GM12891 (cell line): ENCODE data around the gene CRIP1.

ENCODE experiments used
- DNase-seq: peaks from one replicate; pipeline ENCODE4 v3.0.0; 2011; ENCODE audit warnings: low spot score; ENCODE audit not compliant: insufficient read length
- FAIRE-seq: peaks from 2 replicates; lab custom pipeline; 2011; peaks lifted over from hg19 to GRCh38; lab: Jason Lieb, UNC
- PAX5 ChIP-seq: IDR thresholded peaks from 2 replicates; pipeline ENCODE4 v1.6.1; 2011; ENCODE audit warnings: low read length, moderate library complexity, mild to moderate bottlenecking; ENCODE audit not compliant: insufficient read depth, severe bottlenecking
- POLR2A ChIP-seq: IDR thresholded peaks from 2 replicates; pipeline ENCODE4 v1.6.1; 2011; ENCODE audit warnings: low read depth, low read length, control low read depth
- POLR2AphosphoS5 ChIP-seq: IDR thresholded peaks from 2 replicates; pipeline ENCODE4 v1.6.1; 2011; ENCODE audit warnings: low read depth, low read length, control low read depth
- POU2F2 ChIP-seq: IDR thresholded peaks from 2 replicates; pipeline ENCODE4 v1.6.1; 2011; ENCODE audit warnings: low read depth, mild to moderate bottlenecking, control low read depth, low read length, moderate library complexity
- SPI1 ChIP-seq: IDR thresholded peaks from 2 replicates; pipeline ENCODE4 v1.6.1; 2011; ENCODE audit warnings: low read depth, low read length, control low read depth
- TAF1 ChIP-seq: IDR thresholded peaks from 2 replicates; pipeline ENCODE4 v1.6.1; 2011; ENCODE audit warnings: low read depth, low read length, control low read depth

The CRIP1 gene

DNA sequence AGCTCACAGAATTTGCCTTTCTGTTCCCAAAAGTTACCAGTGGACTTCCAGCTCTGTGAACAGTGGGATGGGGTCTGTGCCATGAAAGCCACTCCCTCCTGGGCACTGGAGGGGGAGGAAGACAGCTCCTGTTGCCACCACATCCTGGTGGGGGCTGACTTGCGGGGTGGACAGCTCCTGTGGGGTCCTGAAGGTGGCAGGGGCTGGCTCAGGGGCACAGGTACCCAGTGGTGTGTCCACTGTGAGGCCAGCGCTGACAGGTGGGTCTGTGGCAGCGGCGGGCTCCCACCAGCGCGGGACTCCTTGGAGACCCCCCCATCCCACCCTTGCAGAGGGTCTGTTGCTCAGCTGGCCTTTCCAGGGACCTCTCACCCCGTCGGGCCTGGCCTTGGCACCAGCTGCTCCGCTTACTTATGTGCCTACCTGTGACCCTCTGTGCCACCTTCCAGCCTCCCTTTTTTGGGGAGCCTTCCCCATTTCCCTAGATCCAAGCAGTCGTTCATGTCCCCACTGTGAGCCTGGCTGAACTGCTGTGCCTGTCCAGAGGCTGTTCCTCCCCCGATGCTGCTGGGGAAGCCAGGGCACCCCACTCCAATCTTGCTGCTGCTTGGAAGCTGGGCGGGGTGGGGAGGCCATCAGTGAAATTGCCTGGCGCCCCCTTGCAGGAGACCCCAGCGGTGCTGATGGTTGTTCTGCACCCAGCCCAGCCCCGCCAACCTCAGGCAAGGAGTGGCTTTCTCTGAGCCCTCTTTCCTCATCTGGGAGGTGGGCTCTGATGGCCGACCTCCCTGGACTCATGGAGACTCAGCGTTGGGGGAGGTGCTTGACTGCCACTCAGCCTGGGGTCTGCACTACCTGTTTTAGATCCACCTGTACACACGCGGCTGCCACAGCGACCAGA is 6.5 kb downstream of the CRIP1 start:
- no peak for FAIRE-seq
- TF ChIP-seq PAX5 (no peak), POLR2AphosphoS5 (no peak), POLR2A (no peak), SPI1 (no peak), POU2F2 (no peak), TAF1 (no peak)
- DNase-seq: no peak

GRCh38 chr14:105493921-105494605 is 7.4 kb downstream of the CRIP1 start:
- DNase-seq (no peak), FAIRE-seq (no peak)
- no peak for TF ChIP-seq SPI1
- no peak for TF ChIP-seq PAX5
- no peak for TF ChIP-seq POLR2A
- TF ChIP-seq TAF1: no peak
- TF ChIP-seq POU2F2: no peak
- no peak for TF ChIP-seq POLR2AphosphoS5

- no peak for FAIRE-seq
- DNase-seq: no peak
- TF ChIP-seq POLR2A (no peak), SPI1 (no peak), POLR2AphosphoS5 (no peak), TAF1 (no peak), PAX5 (no peak), POU2F2 (no peak)
These were observed 7.9 kb downstream of the CRIP1 start for GRCh38 chr14:105494606-105494929.

- FAIRE-seq (no peak), DNase-seq (no peak)
- TF ChIP-seq POU2F2 (no peak), SPI1 (no peak), POLR2A (no peak), TAF1 (no peak)
These were observed 8.7 kb downstream of the CRIP1 start for GRCh38 chr14:105495101-105495989.

GRCh38 chr14:105495990-105496830 is 9.5 kb downstream of the CRIP1 start:
- DNase-seq: peak; percentile 17
- no peak for FAIRE-seq
- no peak for TF ChIP-seq PAX5
- no peak for TF ChIP-seq SPI1
- TF ChIP-seq TAF1: no peak
- no peak for TF ChIP-seq POU2F2
- TF ChIP-seq POLR2AphosphoS5: no peak
- TF ChIP-seq POLR2A: no peak

DNA sequence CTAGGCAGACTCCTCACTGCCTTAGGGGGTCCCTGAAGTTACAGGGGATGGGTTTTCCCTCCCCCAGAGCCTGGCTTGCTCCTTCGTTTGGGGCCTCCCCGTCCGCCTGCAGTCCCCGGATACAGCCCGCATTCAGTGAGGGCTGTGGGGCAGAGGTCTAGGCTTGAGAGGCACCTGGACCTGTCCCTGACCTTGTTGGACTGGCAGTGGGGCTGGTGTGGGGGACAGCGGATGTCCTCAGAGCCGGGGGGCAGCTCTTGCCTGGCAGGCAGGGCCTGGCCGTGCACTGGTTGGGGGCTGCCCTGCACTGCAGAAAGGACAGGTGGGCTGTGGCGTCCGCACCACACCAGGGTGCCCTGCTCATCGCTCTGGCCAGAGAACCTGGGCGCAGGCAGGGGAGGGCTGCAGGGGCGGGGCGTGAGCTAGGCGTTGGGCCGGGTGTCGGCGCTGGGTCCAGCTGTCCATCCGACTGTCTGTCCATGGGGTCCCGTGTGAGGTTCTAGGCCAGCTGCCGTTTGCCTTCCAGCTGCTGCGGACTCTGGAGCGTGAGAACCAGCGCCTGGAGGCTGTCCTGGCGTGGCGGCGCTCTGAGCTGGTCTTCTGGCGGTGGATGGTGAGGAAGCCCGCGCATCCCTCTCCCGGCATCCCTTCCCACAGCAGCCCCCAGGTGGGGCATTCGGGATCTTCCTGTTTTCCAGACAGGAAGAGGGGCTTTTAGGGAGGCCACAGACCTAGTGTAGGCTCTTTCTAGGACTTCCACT is 10.3 kb downstream of the CRIP1 start:
- FAIRE-seq (no peak), DNase-seq (peak; percentile 13)
- TF ChIP-seq POLR2AphosphoS5 (no peak), POU2F2 (no peak), SPI1 (no peak), TAF1 (no peak), POLR2A (no peak), PAX5 (no peak)

GRCh38 chr14:105497671-105498429 is 11.2 kb downstream of the CRIP1 start:
- no peak for FAIRE-seq
- TF ChIP-seq POU2F2: no peak
- no peak for TF ChIP-seq POLR2A
- TF ChIP-seq POLR2AphosphoS5: no peak
- peak; percentile 15 for DNase-seq
